A549 treated with DMSO at 1 μM for 4 hours (cell line): ENCODE results near the gene GATA6. TPM values are rescaled to one million over a fixed set of nuclear protein-coding genes. Genes with fewer than 3 reads are reported as not detected.

Source experiments
- total RNA-seq: library from RNA; stranded (reverse); fragments of 200-300 nt; extraction: Qiagen RNA extraction; gene quantifications from 5 replicates; pipeline ENCODE4 v1.2.3, GENCODE V29; 2022; ENCODE audit warnings: low read depth

Gene GATA6
- 2.2 to 3.1 TPM (median 2.7 TPM) in 5 replicates for total RNA-seq

DNA sequence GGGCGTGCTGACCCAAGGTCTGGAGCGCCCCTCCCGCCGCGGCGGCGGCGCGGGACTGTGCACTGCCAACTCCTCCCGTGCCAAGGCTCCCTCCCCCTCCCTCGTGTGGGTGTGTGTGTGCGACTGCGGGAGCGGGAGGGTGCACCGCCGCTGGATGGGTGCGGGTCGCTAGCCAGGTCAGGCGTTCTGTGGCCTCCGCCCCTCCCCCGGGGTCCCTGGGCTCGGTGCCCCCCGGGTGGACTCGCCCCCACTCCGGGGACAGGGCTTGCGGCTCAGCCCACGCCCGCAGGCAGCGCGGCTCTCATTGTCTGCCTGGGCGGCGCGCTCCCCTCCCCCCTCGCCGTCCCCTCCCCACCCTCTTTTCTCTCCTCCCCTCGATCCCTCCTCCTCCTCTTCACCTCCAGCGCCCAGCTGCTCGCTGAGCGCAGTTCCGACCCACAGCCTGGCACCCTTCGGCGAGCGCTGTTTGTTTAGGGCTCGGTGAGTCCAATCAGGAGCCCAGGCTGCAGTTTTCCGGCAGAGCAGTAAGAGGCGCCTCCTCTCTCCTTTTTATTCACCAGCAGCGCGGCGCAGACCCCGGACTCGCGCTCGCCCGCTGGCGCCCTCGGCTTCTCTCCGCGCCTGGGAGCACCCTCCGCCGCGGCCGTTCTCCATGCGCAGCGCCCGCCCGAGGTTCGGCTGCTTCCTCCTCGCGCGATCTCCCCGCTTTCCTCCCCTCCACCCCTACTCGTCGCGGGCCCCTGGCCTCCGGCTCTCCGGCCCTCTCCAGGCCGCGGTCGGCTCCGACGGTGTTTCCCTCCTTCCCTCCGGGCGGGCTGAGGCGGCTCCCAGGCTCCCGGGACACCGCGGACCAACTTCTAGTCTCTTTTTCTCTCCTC is at the start of gene GATA6:
GATA6 (plus strand) TSS at position 579 of the 878 bp plus-strand sequence. CDS start 1,556 bp downstream, outside the sequence.

Other genes with a start within 250 kb of the GATA6 start
- gene CTAGE1, start 248.3 kb downstream of the GATA6 start, total RNA-seq, result not detected in 5 replicates